ENCODE data around the gene NOL4L. TPM values are rescaled to one million over a fixed set of nuclear protein-coding genes. Genes with fewer than 3 reads are reported as not detected.

NOL4L gene
- total and polyA plus RNA-seq, 7 donors = 0.61 to 2.7 (median 1.3) TPM

- WGBS, 3 donors = 86 to 94% (median 90%) methylated on average over 3 of the region's 3 CpGs
- DNase-seq = no peak
- no peaks in the 10 kb centered on the region for H3K4me1 ChIP-seq
- no peak for TF ChIP-seq CTCF (IDR thresholded peaks at IDR 0.05)
- intact Hi-C loops (cut with DNase I) = no loop called here
- no peaks in the 10 kb centered on the region for H3K36me3 ChIP-seq (ENCODE audit: insufficient read depth in 1 of 2, low read depth in 1 of 2)
- H3K4me3 ChIP-seq = no peak overlapping the region
- no peaks in the 10 kb centered on the region for H3K9me3 ChIP-seq
- no peak overlapping the region for H3K27ac ChIP-seq
- ATAC-seq = no peak
- H3K27me3 ChIP-seq (ENCODE audit: insufficient read depth in 3 of 3, low read length in 2 of 3) = no peaks in the 10 kb centered on the region
These were observed 76.4 kb downstream of the NOL4L start for GRCh38 chr20:32508775-32509119.

GRCh38 chr20:32507998-32508774 is 76.9 kb downstream of the NOL4L start:
- 87 to 89% (median 88%) methylated on average over 11 of the region's 11 CpGs for WGBS, 3 donors
- Histone ChIP-seq H3K9me3 (no peaks in the 10 kb centered on the region), H3K27ac (no peak overlapping the region), H3K27me3 (ENCODE audit: insufficient read depth in 3 of 3, low read length in 2 of 3) (no peaks in the 10 kb centered on the region), H3K4me3 (no peak overlapping the region), H3K36me3 (ENCODE audit: insufficient read depth in 1 of 2, low read depth in 1 of 2) (no peaks in the 10 kb centered on the region), H3K4me1 (no peaks in the 10 kb centered on the region)
- no peak for TF ChIP-seq CTCF (IDR thresholded peaks at IDR 0.05)
- intact Hi-C loops (cut with DNase I) = no loop called here
- ATAC-seq (no peak), DNase-seq (no peak)

- 45 to 78% (median 68%) methylated on average over 2 to 3 of the region's 3 CpGs for WGBS, 3 donors
- H3K4me3 ChIP-seq = no peak overlapping the region
These were observed 78.4 kb downstream of the NOL4L start for GRCh38 chr20:32506721-32507120.

GRCh38 chr20:32505723-32506473 is 79.2 kb downstream of the NOL4L start:
- H3K9me3 ChIP-seq = no peaks in the 10 kb centered on the region
- no peak overlapping the region for H3K27ac ChIP-seq
- intact Hi-C loops (cut with DNase I) = no loop called here
- no peak overlapping the region for H3K4me3 ChIP-seq
- DNase-seq (no peak), ATAC-seq (no peak)
- H3K27me3 ChIP-seq (ENCODE audit: insufficient read depth in 3 of 3, low read length in 2 of 3) = no peaks in the 10 kb centered on the region
- TF ChIP-seq CTCF (IDR thresholded peaks at IDR 0.05) = no peak
- H3K36me3 ChIP-seq (ENCODE audit: insufficient read depth in 1 of 2, low read depth in 1 of 2) = no peaks in the 10 kb centered on the region
- H3K4me1 ChIP-seq = no peaks in the 10 kb centered on the region
- 69 to 72% (median 70%) methylated on average over 8 of the region's 8 CpGs for WGBS, 3 donors

More at GRCh38 chr20:32506721-32507120, 78.4 kb downstream of the NOL4L start:
- DNase-seq (no peak), ATAC-seq (no peak)
- no peaks in the 10 kb centered on the region for H3K9me3 ChIP-seq
- intact Hi-C loops (cut with DNase I) = no loop called here
- no peak for TF ChIP-seq CTCF (IDR thresholded peaks at IDR 0.05)
- no peaks in the 10 kb centered on the region for H3K36me3 ChIP-seq (ENCODE audit: insufficient read depth in 1 of 2, low read depth in 1 of 2)
- no peaks in the 10 kb centered on the region for H3K27me3 ChIP-seq (ENCODE audit: insufficient read depth in 3 of 3, low read length in 2 of 3)
- H3K27ac ChIP-seq = no peak overlapping the region
- no peaks in the 10 kb centered on the region for H3K4me1 ChIP-seq
